GM03348 (cell line): ENCODE measurements around the gene CPB1.
"Not testable (repeated sequence)": the region's sequence is repeated elsewhere in the genome, so short reads cannot be mapped to it uniquely, and the experiment has no call there.

Experiments
- DNase-seq: peaks from one replicate; pipeline ENCODE4 v3.0.0; 2012; ENCODE audit warnings: low spot score

Gene CPB1

DNA sequence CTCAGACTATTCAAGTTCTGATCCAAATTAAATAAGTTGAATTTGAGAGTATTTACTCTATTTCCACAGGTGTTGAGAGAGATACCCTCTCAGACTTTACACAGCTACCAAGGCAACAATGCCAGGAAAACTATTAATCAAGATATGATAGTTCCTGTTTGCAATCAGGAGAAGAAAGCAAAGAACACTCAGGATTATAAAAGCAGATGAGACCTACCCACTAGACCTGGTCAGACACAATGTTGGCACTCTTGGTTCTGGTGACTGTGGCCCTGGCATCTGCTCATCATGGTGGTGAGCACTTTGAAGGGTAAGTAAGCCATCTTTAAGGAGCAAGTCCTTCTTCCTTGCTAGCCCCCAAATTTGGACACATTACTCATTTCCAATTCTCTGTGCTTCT is at the start of gene CPB1:
Gene CPB1 (plus strand): TSS at position 227 of the 400 bp plus-strand sequence. CDS start 13 bp downstream, at position 240.
- DNase-seq: no peak

DNA sequence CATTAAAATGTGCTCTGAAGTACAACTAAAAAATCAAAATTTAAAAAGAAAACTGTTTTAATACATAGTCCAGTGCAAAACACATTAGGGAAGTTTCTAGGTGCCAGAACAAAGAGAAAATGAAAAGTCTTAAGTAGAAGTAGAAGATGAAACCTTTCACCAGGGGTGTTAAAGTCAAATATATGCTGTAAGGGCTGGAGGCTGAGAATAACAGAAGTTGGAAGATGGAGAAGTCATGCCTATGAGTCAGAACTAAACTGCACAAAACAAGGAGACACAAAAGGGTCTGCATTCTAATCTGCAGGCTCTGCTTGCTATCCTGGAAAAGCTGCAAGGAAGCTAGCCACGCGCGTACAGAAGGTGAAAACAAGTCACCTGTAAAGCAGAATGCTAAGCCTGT is 48.7 kb upstream of the CPB1 start:
- DNase-seq: no peak

DNA sequence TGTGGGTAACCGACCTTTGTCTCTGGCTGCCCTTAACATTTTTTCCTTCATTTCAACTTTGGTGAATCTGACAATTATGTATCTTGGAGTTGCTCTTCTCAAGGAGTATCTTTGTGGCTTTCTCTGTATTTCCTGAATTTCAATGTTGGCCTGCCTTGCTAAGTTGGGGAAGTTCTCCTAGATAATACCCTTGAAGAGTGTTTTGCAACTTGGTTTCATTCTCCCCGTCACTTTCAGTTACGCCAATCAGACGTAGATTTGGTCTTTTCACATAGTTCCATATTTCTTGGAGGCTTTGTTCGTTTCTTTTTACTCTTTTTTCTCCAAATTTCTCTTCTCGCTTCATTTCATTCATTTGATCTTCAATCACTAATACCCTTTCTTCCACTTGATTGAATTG is 42.6 kb upstream of the CPB1 start:
- not testable (repeated sequence) for DNase-seq

DNA sequence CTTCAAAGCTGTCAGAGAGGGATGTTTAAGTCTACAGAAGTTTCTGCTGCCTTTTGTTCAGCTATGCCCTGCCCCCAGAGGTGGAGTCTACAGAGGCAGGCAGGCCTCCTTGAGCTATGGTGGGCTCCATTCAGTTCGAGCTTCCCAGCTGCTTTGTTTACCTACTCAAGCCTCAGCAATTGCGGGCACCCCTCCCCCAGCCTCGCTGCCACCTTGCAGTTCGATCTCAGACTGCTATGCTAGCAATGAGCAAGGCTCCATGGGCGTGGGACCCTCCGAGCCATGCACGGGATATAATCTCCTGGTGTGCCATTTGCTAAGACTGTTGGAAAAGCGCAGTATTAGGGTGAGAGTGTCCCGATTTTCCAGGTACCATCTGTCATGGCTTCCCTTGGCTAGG is 41.5 kb upstream of the CPB1 start:
- DNase-seq: not testable (repeated sequence)

DNA sequence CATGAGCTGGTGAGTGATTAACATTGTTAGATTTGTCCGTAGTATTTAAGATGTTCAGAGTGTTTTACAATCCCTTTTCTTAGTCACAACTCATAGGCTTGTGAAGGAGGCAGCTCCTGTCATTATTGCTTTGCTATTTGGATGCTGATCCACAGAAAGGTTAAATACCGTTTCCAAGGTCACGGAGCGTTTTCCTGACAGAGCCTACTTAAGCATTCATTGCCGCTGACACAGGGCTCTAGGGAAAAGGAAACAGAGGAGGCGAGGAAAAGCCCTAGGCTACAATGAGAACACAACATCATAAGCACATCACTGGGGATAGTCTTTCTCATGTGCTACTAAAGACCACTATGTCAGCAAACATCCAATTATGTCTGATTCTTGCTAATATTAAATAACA is 38.5 kb upstream of the CPB1 start:
- DNase-seq: no peak

DNA sequence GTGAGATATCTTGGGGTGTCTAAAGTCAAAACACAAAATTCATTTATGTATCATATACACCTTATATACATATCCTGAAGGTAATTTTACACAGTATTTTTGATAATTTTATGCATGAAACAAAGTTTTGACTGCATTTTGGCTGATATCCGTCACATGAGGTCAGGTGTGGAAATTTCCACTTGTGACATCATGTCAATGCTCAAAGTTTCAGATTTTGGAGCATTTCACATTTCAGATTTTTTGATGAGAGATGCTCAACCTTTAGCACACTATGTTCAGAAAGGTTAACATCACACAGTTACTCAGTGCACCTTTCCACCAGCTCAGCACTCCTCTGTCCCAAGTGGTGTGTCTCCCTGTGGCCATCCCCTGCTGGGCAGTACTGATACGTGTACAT is 37.7 kb upstream of the CPB1 start:
- no peak for DNase-seq

DNA sequence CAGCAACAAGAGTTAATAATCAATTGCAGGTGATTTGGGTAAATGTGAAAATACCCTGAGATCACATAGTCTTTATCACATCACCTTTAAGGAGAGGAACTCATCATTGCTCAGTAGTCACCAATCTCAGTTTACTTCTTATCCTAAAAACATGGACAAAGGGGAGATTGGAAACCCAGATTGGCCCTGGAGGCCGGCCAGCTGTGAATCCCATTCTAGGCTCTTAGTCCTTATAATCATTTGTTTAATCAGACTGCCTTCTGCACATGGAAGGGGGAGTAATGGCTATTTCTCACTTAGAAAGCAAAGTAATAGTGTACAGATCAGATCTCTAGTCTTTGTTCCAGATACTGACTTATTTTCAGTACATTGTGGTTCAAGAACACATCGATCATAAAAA is 37.2 kb upstream of the CPB1 start:
- DNase-seq: no peak

DNA sequence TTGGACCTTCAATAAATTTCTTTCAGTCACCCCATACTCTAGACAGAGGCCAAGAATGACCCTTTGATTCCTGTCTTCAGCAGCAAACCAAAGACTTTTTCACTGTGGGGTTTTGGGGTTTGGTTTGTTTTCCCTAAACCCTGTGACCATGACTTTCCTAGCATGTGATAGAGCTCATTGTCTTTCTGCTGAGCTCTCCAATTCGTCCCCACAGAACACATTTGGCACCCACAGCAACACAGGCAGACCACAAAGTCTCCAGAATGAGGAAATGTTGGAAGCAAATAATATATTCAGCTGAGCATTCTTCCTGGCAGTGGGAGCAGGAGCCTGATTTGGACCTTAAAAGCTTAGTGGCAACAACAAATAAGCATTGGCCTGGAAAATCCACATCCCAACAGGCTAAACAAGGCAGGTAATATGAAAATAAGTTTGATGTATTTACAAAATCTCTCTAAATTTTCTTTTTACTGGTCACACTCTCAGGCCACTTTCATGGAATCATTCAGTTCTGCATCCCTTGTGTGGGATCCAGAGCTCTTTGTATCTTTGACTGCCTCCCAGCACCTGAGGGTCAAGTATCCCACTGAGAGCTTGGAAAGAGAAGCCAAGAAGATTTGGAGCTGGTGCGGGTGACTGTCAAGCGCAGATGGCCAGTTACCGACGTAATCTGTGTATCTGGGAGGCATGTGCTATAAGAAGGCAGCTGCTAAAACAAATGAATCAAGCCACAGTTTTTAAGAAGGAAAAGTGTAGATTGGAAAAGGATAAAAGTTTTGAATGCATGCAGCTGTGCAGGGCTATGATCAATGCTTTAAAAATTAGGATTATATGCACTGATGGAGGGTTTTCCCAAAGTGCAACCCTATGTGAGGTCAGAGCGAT is 36.5 kb upstream of the CPB1 start:
- peak; percentile 40 for DNase-seq

DNA sequence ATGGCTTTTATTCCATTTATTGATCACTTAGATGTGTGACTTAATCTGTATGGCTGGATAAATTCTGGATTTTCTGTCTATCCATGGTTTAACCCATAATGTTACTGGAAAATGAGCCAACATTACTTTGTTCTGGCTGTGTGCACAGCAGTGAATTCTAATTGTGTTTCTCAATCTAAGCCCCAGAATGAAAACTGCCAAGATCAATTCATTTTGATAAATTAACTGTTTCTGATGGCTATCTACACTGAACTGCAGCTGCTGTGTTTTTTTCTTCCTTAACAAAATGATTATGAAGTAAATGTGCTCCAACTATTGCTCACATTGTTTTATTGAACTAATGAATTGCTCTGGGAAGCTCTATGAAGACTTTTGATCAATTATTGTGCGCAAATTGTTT is 35.7 kb upstream of the CPB1 start:
- DNase-seq: no peak

DNA sequence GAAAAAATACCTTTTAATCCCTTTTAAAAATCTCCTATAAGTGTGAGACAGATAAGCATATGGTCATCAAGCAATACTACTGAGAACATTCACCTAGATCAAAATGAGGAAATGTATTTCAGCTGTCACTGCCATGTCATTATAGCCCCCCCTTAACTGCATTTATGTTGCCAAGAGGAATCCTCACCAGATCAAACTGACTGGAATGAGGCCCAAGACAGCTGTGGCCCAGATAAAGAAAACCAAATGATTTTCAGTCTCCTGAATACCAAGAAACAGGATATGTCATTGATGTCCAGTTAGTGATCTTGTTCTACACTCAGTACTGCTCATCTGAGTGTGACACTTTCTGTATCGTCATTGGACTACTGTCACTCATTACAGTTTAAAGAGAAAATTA is 35.1 kb upstream of the CPB1 start:
- no peak for DNase-seq

DNA sequence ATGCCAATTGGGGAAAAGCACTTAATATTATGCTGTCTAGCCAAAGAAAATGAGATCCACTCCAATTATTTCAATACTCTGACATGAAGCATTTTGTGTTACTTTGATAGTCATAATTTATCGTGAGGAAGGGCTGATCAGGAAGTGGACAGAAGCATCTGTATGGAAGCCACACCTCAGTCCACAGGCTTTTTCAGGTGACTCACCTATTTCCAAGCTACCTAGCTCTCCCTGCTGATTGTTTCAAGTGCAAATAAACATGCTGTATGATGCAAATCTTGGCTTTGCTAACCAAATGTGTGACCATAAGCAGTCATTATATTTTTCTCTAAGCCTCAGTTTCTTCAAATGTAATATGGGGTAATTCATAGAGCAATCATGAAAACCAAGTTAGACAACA is 30.8 kb upstream of the CPB1 start:
- no peak for DNase-seq

DNA sequence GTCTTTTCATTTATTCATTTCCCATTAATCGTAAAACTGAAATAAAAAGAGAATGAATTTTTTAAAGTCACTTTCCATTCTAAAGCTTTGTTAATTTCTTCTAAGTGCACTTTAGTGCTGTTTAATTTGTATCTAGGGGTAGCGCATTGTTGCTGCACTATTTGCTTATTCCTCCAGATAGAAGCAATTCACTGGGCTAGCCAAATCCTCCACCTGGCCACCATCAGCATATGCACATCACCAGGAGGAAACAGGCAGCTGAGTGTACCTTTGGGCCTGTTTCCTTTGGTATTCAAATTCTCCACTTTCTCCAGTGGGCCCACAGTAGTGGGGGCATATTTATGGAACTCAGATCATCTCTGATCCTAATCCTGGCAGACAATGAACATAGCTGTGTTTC is 29.8 kb upstream of the CPB1 start:
- DNase-seq: no peak

DNA sequence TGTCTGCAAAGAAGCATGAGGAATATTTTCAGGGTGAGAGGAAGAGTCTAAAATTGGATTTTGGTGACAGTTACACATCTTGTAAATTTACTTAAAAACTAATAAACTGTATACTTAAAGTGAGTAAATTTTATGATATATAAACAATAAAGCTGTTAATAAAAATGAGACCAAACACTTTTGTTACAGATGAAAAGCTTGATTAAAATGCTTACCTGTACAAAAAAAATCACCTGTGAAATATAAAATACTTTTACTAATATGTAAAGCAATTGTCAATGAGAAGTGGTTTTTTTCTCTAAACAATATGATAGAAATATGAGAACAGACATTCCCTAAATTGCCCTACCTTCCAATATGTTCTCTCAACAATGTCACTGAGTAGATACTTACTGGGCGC is 27.2 kb upstream of the CPB1 start:
- no peak for DNase-seq

DNA sequence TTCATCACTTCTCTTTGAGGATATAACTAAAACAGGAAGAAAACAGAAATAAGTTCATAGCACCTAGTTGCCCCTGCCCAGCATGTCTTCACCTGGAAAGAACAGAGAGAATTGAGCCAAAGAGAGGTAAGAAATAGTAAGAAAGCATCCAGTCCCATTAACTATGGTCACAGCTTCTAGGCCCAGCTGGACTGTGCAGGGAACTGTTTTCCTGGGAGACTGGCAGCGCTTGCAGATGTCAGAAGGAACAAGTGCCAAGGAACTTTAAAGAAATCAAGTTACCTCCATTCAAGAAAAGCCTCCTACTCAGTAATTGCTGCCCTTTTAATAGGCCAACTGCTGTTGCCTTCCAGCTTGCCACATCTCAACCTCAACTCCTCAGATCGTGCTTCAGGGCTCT is 17.8 kb upstream of the CPB1 start:
- no peak for DNase-seq

DNA sequence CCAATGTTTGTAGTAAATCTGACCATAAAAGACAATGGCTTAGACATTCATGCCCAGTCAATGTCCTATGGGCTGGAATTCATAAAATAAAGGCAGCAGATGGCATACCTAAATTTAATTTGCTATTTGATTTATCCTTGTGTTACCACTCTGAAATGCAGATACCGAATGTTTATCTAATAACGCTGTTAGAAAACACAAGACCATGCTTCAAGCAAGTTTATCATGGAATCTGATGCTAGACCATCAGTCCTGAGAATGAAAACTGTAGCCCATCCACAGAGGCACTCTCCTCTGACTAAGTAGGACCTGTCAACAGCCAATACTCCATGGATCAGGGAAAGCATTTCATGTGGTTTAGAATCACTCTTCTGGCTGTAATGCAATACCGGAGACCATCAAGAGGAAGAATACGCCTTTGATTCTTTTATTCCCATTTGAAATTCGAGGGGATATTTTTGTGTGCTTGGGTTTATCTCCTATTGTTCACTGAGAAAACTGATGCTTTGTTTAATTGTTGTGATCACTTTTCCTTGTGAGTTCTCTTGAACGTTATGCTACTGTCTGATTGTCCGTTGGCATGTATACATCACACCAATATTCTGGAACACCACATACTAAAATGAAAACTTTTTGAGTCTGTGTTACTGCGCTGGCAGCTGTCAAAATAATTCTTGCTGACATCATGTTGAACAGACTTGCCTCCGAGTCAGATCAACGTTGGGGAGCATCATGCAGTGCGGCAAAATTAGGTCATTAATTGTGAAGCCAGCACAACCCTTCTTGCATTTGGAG is 12.1 kb upstream of the CPB1 start:
- no peak for DNase-seq

DNA sequence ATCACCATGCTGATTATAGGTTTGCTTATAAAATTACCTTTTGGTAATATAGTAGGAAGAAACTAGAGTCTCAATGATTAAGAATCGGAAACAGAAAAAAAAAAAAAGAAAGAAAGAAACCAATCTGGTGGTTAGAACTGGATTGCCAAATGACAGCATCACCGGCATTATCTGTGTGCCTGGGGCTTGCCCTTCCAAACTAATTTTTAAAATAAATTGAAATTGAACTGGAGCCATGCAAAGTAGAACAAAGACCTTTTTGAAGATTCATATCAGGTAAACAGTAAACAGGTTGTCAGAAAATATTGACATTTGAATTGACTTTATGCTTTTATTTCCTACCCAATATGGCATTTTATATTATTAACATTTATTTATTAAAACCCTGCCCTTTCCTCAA is 11.2 kb upstream of the CPB1 start:
- DNase-seq: no peak

DNA sequence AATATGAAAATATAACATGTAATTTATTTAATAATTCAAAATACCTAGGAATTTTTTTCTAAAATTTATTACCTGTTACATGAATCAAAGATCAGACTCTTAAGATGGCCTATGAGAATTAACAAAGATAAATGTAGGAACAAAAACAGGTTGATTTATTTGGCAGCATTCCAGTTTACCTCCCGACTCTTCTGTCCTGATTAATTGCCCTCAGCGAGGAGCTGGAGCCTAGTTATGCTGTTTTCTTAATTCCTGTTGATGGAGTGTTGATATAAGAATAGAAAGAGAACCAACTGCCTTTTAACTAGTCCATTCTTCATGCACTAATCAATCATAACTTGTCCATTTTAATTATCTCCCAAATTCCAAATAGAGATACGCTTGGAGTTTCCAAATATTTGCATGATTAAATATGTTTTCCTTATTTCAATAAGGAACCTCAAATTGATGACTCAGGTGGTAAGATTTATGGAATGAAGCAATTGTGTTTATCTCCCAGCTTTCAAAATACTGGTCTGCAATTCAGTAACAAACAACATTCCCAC is 10.6 kb upstream of the CPB1 start:
- no peak for DNase-seq

DNA sequence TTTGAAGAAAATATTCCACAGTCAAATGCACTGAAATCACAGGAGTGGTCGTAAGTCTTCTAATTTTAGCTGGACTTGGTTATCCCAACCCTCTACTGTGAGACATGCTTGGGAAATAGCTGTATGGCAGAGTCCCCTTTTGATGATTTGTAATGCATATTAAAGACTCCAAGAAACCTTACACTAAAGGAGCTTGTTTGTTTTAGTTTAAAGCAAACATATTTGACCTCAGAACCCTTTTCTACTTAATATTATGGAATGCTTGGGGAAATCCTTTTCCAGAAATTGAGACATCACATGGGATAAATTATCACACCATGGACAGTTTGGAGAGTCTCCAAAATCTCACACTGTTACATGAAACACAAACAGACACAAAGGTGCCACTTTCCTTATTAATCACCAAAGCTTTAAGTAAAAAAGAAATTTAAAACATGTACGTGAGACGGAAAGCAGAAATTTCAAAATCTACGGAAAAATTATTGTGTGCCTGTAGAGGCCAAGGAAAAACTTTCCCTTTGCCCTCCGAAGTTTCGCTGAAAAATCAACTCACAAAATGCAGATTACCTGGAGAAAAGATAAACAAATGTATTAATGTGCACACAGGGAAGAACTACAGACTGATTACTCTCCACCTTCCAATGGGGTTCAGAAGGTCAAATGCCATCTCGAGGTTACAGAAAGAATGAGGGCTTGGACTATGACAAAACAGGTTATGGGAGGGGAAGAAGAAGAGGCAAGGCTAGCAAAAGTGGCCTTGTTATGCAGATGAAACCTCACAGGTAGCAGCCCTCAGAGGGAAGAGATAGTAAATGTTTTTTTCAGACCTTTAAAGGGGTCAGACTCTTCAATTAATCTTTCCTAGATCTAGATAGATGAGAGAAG is 7.0 kb upstream of the CPB1 start:
- DNase-seq: no peak

DNA sequence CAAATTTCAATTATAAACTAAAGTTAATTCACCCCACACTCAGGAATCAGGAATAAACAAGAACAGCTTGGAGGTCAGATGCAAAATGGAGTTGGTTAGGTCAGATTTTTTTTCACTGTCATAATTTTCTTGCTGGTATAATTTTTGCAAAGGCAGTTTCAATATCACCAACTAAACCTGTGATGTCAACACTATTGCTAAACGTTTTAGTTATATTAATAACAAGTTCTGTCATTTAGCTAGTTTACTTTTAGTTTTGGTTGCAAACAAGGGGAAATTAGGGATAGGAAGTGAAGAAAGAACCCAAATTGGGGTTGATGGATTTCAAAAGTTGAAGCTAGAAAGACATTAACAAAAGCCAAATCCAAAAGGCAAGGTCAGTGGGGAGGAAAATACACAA is 4.6 kb upstream of the CPB1 start:
- no peak for DNase-seq

DNA sequence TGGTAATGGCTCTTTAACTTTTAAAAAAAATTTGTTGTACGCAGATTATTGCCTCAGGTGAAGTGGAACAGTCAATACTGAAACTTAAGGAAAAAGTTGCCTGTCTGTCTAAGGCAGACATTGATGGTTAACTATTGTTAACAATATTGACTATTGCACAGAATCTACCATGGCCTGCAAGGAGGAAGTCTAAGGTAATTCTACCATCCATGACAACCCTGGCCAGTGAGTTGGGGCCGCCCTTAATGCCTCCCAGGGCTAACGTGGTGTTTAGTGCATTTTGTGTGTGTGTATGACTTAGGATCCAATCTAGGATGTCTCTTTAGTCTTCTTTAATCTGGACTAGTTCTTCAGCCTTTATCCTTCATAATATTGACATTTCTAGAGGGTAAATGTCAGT is 2.1 kb upstream of the CPB1 start:
- DNase-seq: no peak

DNA sequence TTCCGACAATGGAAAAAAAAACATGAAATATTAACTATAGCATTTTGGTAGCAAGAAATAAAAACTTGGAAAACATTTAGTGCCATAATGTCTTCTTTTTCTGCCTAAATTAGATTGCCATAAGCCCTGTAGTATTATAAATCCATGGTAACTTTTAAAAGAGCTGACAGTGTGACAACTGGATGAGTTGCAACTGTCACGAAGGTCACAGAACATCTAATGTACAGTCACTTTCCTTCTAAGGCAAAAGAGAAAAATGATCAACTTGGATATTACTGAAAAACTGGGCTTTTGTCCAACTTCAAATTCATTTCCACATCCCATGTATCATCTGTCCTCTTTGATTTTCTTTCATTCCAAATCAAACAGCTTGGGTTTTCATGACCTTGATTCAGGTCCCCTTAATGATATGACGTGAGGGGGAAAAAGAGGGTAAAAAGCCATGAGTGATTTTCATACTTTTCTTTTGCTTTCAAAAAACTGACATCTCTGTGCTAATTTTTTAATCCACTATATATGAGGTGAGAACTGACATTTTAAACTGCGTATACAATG is 602 bp downstream of the CPB1 start:
- no peak for DNase-seq

DNA sequence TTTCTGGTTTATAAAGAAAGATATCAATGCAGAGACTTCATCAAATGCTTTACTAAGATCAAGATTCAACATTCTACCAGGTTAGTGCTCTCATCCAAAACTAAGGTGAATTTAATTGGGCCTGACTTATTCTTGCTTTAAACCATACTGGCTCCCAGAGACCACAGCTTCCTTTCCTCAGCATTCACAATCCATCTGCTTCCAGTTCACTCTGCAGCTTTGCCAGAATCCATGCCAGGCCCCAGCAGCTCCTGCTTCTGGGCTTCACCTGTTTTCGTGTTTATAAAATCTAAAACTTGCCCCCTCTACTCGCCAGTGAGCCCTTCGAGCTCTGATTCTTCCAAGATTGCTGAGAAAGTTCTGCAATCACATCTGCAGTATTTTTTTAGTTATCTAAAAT is 2.3 kb downstream of the CPB1 start:
- DNase-seq: no peak
